Smooth muscle cell (in vitro differentiated cells): ENCODE results near the gene PBX1. TPM values are rescaled to one million over a fixed set of nuclear protein-coding genes. Genes with fewer than 3 reads are reported as not detected.

Source experiments
- DNase-seq: peaks from one replicate; lab custom pipeline; 2025; ENCODE audit not compliant: unreplicated experiment; lab: John Stamatoyannopoulos, UW
- H2AFZ ChIP-seq: fragments of 200-600 bp; sonication (generic); 2 replicates; pipeline ENCODE4 v1.6.0; 2016; ENCODE audit warnings: antibody characterized with exemption, low read depth, mild to moderate bottlenecking
- H3F3A ChIP-seq: fragments of 200-600 bp; sonication (generic); 2 replicates; pipeline ENCODE4 v1.6.0; 2017; ENCODE audit warnings: antibody characterized with exemption, low read depth
- H3K27ac ChIP-seq: fragments of 200-600 bp; sonication (generic); 2 replicates; pipeline ENCODE4 v1.5.1; 2016; ENCODE audit warnings: low read depth, mild to moderate bottlenecking
- H3K27me3 ChIP-seq: fragments of 200-600 bp; sonication (generic); 2 replicates; pipeline ENCODE4 v1.6.1; 2016; ENCODE audit warnings: low read depth, mild to moderate bottlenecking
- H3K36me3 ChIP-seq: fragments of 200-600 bp; sonication (generic); 2 replicates; pipeline ENCODE4 v1.5.1; 2016; ENCODE audit warnings: low read depth
- H3K4me1 ChIP-seq: fragments of 200-600 bp; sonication (generic); 2 replicates; pipeline ENCODE4 v1.5.1; 2016; ENCODE audit warnings: low read depth
- H3K4me2 ChIP-seq: fragments of 200-600 bp; sonication (generic); 2 replicates; pipeline ENCODE4 v1.6.0; 2016; ENCODE audit warnings: mild to moderate bottlenecking
- H3K4me3 ChIP-seq: fragments of 200-600 bp; sonication (generic); 2 replicates; pipeline ENCODE4 v1.5.1; 2016; ENCODE audit warnings: mild to moderate bottlenecking
- H3K79me2 ChIP-seq: fragments of 200-600 bp; sonication (generic); 2 replicates; pipeline ENCODE4 v1.6.0; 2016; ENCODE audit warnings: low read depth, mild to moderate bottlenecking
- H3K9ac ChIP-seq: fragments of 200-600 bp; sonication (generic); 2 replicates; pipeline ENCODE4 v1.6.0; 2016; ENCODE audit warnings: low read depth
- H3K9me3 ChIP-seq: fragments of 200-600 bp; sonication (generic); replicated peaks from 2 replicates; pipeline ENCODE4 v1.5.1; 2016; ENCODE audit warnings: low read depth
- H4K20me1 ChIP-seq: fragments of 200-600 bp; sonication (generic); 2 replicates; pipeline ENCODE4 v1.6.0; 2016; ENCODE audit warnings: low read depth
- CTCF ChIP-seq: fragments of 200-600 bp; sonication (generic); IDR thresholded peaks from 2 replicates; pipeline ENCODE4 v1.5.1; 2017; ENCODE audit warnings: borderline replicate concordance, mild to moderate bottlenecking, antibody characterized with exemption; ENCODE audit not compliant: insufficient read depth, poor library complexity, severe bottlenecking
- WGBS: methylation state at CpG from one replicate; pipeline ENCODE4 v1.1.7; 2016; ENCODE audit warnings: low lambda C conversion rate; 5-methylcytosine and 5-hydroxymethylcytosine counted together
- polyA plus RNA-seq: library from polyadenylated mRNA; unstranded; fragments of >200 nt; fragmentation: Nextera tagmentation; extraction: Ambion mirVana; gene quantifications from 2 replicates; pipeline ENCODE4 v1.2.1, GENCODE V29; 2016
- small RNA-seq: library from RNA; depleted of rRNA; stranded (forward); fragments of <200 nt; gene quantifications from one replicate; pipeline ENCODE3, GENCODE V24; 2014
- total RNA-seq: library from RNA; depleted of rRNA; stranded (reverse); fragments of >200 nt; gene quantifications from 2 replicates; pipeline ENCODE4 v1.2.3, GENCODE V29; 2014

The PBX1 gene
- total and polyA plus RNA-seq, 2 experiments from 2014 or later, result 8.1 to 70.8 TPM

- H3K9ac ChIP-seq, result no peak overlapping the region
- no peaks in the 10 kb centered on the region for H3K4me1 ChIP-seq
- no peaks in the 10 kb centered on the region for H3K79me2 ChIP-seq
- H3K4me2 ChIP-seq, result no peak overlapping the region
- no peaks in the 10 kb centered on the region for H3K36me3 ChIP-seq
- WGBS, result 55% methylated on average over 8 of the region's 8 CpGs
- DNase-seq, result no peak
- no peak overlapping the region for H2AFZ ChIP-seq
- no peak overlapping the region for H3K4me3 ChIP-seq
- no peaks in the 10 kb centered on the region for H3K27me3 ChIP-seq
- no peaks in the 10 kb centered on the region for H3K9me3 ChIP-seq
- H3F3A ChIP-seq, result no peaks in the 10 kb centered on the region
- H4K20me1 ChIP-seq, result no peaks in the 10 kb centered on the region
- no peak for TF ChIP-seq CTCF
- H3K27ac ChIP-seq, result no peak overlapping the region
These were observed 336.3 kb downstream of the PBX1 start for GRCh38 chr1:164895026-164895912.

- no peak for TF ChIP-seq CTCF
- H3K9me3 ChIP-seq, result no peaks in the 10 kb centered on the region
- no peaks in the 10 kb centered on the region for H3F3A ChIP-seq
- H3K9ac ChIP-seq, result no peak overlapping the region
- no peak for DNase-seq
- no peaks in the 10 kb centered on the region for H4K20me1 ChIP-seq
- WGBS, result 92% methylated on average over 5 of the region's 5 CpGs
- no peaks in the 10 kb centered on the region for H3K36me3 ChIP-seq
- no peak overlapping the region for H2AFZ ChIP-seq
- no peak overlapping the region for H3K4me2 ChIP-seq
- H3K27me3 ChIP-seq, result no peaks in the 10 kb centered on the region
- no peak overlapping the region for H3K27ac ChIP-seq
- H3K4me1 ChIP-seq, result no peaks in the 10 kb centered on the region
- H3K4me3 ChIP-seq, result no peak overlapping the region
- no peaks in the 10 kb centered on the region for H3K79me2 ChIP-seq
These were observed 342.0 kb downstream of the PBX1 start for GRCh38 chr1:164901031-164901430.

Small RNA genes lying within 50 kb of the gene (small RNA-seq; reads per million reads assigned to genes)
- not detected for gene RF00017
- gene RF00019, result not detected
- gene RNU6-171P, result 0.21 reads per million
